Prostate gland (tissue), 2 donors: Measurements from ENCODE around the gene TREML1.

Source experiments
- POLR2A ChIP-seq: fragments of 450-650 bp; IDR thresholded peaks from one replicate; pipeline ENCODE4 v1.6.1; 2016; ENCODE audit warnings: antibody characterized with exemption, mild to moderate bottlenecking
- POLR2AphosphoS5 ChIP-seq: sonication (generic); formaldehyde crosslinking; IDR thresholded peaks from one replicate; pipeline ENCODE4 v1.6.1; 2017; ENCODE audit warnings: antibody characterized with exemption
- TF ChIP-seq, protein P1 (sequence below), 4 experiments: fragments of 200-600 bp in 2 of 4; fragments of 450-650 bp in 2 of 4; sonication (generic) in 2 of 4; IDR thresholded peaks; 1 replicate in 3 of 4; 2 replicates in 1 of 4; pipeline ENCODE4 v1.5.1; 2016 to 2019; ENCODE audit warnings: antibody characterized with exemption in 4 of 4, mild to moderate bottlenecking in 2 of 4, moderate library complexity in 2 of 4

- TF ChIP-seq, protein P1, sequence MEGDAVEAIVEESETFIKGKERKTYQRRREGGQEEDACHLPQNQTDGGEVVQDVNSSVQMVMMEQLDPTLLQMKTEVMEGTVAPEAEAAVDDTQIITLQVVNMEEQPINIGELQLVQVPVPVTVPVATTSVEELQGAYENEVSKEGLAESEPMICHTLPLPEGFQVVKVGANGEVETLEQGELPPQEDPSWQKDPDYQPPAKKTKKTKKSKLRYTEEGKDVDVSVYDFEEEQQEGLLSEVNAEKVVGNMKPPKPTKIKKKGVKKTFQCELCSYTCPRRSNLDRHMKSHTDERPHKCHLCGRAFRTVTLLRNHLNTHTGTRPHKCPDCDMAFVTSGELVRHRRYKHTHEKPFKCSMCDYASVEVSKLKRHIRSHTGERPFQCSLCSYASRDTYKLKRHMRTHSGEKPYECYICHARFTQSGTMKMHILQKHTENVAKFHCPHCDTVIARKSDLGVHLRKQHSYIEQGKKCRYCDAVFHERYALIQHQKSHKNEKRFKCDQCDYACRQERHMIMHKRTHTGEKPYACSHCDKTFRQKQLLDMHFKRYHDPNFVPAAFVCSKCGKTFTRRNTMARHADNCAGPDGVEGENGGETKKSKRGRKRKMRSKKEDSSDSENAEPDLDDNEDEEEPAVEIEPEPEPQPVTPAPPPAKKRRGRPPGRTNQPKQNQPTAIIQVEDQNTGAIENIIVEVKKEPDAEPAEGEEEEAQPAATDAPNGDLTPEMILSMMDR (IDR thresholded peaks at IDR 0.05), result no peak
- TF ChIP-seq POLR2AphosphoS5 (no peak), POLR2A (no peak)
These were observed 7.2 kb upstream of the TREML1 start for GRCh38 chr6:41161380-41161779.
